Testis (tissue), 3 donors: ENCODE measurements around the gene CBX5. TPM values are rescaled to one million over a fixed set of nuclear protein-coding genes. Genes with fewer than 3 reads are reported as not detected.
A peak's percentile ranks its signal among the peaks of the same experiment; 100 is the strongest.

Source experiments
- DNase-seq: peaks from one replicate; pipeline ENCODE4 v3.0.0-alpha.2; 2019
- H3K27ac ChIP-seq, 2 donors: fragments of 200-600 bp; sonication (generic); one replicate each; pipeline ENCODE4 v1.5.1; 2019
- H3K27me3 ChIP-seq: fragments of 200-600 bp; sonication (generic); one replicate; pipeline ENCODE4 v1.5.1; 2019
- H3K36me3 ChIP-seq: fragments of 200-600 bp; sonication (generic); one replicate; pipeline ENCODE4 v1.5.1; 2017; ENCODE audit warnings: low read depth; ENCODE audit errors: missing control alignments
- H3K4me1 ChIP-seq: fragments of 200-600 bp; sonication (generic); one replicate; pipeline ENCODE4 v1.5.1; 2019
- H3K4me3 ChIP-seq, 2 donors: fragments of 200-600 bp; sonication (generic); one replicate each; pipeline ENCODE4 v1.5.1; 2017 to 2019
- H3K9me3 ChIP-seq: fragments of 200-600 bp; sonication (generic); one replicate; pipeline ENCODE4 v1.5.1; 2017
- CTCF ChIP-seq, 3 experiments: fragments of 450-650 bp in 2 of 3; fragments of 200-600 bp in 1 of 3; sonication (generic) in 1 of 3; IDR thresholded peaks; one replicate each; pipeline ENCODE4 v1.5.1; 2016 to 2019; ENCODE audit warnings: antibody characterized with exemption in 3 of 3, mild to moderate bottlenecking in 2 of 3, moderate library complexity in 1 of 3
- POLR2A ChIP-seq: fragments of 450-650 bp; IDR thresholded peaks from one replicate; pipeline ENCODE4 v1.6.1; 2017; ENCODE audit warnings: antibody characterized with exemption, mild to moderate bottlenecking, moderate library complexity
- WGBS, 2 donors: methylation state at CpG; one replicate each; pipeline ENCODE4 v1.1.5; 2018; 5-methylcytosine and 5-hydroxymethylcytosine counted together
- intact Hi-C: fragments of 100-400 bp; cut with DNase I; formaldehyde crosslinking; loops from one replicate; pipeline ENCODE4 v1.15.1; 2023; ENCODE audit warnings: low total_unique reads
- polyA plus RNA-seq: library from polyadenylated mRNA; stranded (reverse); fragments of 350-450 nt; fragmentation: Illumina TruSeq; extraction: RNeasy Lipid Tissue Mini Kit (QIAGEN cat#74804); gene quantifications from one replicate; pipeline ENCODE4 v1.2.3, GENCODE V29; 2014; ENCODE audit warnings: low read depth, low replicate concordance; ENCODE audit not compliant: insufficient read depth
- total RNA-seq, 2 donors: library from RNA; depleted of rRNA; stranded (reverse); fragments of >200 nt; gene quantifications; one replicate each; pipeline ENCODE4 v1.2.3, GENCODE V29; 2016

Gene CBX5
- total and polyA plus RNA-seq, 3 donors from 2014 or later = 52.7 to 66.4 (median 63.9) TPM

DNA sequence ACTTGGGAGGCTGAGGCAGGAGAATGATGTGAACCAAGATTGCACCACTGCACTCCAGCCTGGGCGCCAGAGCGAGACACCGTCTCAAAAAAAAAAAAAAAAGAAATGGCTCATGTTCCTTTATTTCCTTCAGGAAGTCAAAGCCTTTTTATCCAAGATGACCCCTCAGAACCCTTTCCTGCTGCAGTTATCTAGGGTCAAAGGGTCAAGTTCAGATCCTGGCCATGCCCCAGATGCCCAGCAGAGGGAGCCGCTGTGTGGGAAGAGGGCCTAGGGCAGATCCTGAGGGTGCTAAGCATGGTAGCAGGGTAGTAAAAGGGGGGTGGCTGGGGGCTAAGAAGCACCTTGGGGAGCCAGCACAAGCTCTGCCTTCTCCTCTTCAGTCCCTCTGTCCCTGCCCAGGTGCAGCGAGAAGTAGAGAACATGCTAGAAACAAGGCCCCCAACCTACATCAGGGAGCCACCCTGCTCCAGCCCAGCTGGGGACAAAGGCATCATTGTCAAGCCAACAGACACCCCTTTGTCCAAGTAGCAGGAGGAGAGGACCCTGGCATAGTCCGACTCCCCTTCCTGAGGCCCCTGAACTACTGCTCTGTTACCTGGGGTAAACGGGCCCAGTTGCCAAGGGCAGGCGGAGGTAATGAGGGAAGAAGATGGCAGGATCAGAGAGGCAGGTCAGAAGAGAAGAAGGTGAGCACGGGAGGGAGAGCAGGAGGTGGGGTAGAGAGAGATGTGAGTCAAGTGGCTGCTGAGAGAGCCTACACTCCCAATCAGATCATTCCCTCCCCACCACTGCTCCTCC is 14.4 kb upstream of the CBX5 start:
- WGBS, 2 donors = 66 to 74% methylated on average over 8 to 9 of the region's 9 CpGs
- DNase-seq = peak; percentile 58
- TF ChIP-seq POLR2A = no peak
- TF ChIP-seq CTCF (IDR thresholded peaks at IDR 0.05) = peak in 2 of 3 experiments; percentile 55 to 56
- H3K27me3 ChIP-seq = no peaks in the 10 kb centered on the region
- H3K4me1 ChIP-seq = peaks cover 15% of the 10 kb centered on the region
- no peaks in the 10 kb centered on the region for H3K9me3 ChIP-seq
- no peak overlapping the region for H3K4me3 ChIP-seq
- no peaks in the 10 kb centered on the region for H3K36me3 ChIP-seq
- H3K27ac ChIP-seq = no peak overlapping the region
- intact Hi-C loops = no loop called here

GRCh38 chr12:54292931-54293241 is 13.0 kb upstream of the CBX5 start:
- intact Hi-C loops = no loop called here
- no peaks in the 10 kb centered on the region for H3K36me3 ChIP-seq
- peak overlapping the region in 1 of 2 donors; percentile 10 for H3K27ac ChIP-seq
- WGBS, 2 donors = 80 to 87% methylated on average over 1 to 7 of the region's 7 CpGs
- no peaks in the 10 kb centered on the region for H3K9me3 ChIP-seq
- peaks cover 15% of the 10 kb centered on the region for H3K4me1 ChIP-seq
- H3K27me3 ChIP-seq = no peaks in the 10 kb centered on the region
- no peak overlapping the region for H3K4me3 ChIP-seq
- TF ChIP-seq POLR2A (no peak), CTCF (IDR thresholded peaks at IDR 0.05) (no peak)
- DNase-seq = no peak

- intact Hi-C loops = no loop called here
- DNase-seq = no peak
- no peaks in the 10 kb centered on the region for H3K27me3 ChIP-seq
- no peak overlapping the region for H3K27ac ChIP-seq
- H3K36me3 ChIP-seq = no peaks in the 10 kb centered on the region
- peaks cover 15% of the 10 kb centered on the region for H3K4me1 ChIP-seq
- H3K9me3 ChIP-seq = no peaks in the 10 kb centered on the region
- H3K4me3 ChIP-seq = no peak overlapping the region
- no peak for TF ChIP-seq POLR2A
- no peak for TF ChIP-seq CTCF (IDR thresholded peaks at IDR 0.05)
- WGBS, 2 donors = 70 to 74% methylated on average over 5 to 30 of the region's 30 CpGs
Measured at GRCh38 chr12:54292083-54292930, 12.4 kb upstream of the CBX5 start.

DNA sequence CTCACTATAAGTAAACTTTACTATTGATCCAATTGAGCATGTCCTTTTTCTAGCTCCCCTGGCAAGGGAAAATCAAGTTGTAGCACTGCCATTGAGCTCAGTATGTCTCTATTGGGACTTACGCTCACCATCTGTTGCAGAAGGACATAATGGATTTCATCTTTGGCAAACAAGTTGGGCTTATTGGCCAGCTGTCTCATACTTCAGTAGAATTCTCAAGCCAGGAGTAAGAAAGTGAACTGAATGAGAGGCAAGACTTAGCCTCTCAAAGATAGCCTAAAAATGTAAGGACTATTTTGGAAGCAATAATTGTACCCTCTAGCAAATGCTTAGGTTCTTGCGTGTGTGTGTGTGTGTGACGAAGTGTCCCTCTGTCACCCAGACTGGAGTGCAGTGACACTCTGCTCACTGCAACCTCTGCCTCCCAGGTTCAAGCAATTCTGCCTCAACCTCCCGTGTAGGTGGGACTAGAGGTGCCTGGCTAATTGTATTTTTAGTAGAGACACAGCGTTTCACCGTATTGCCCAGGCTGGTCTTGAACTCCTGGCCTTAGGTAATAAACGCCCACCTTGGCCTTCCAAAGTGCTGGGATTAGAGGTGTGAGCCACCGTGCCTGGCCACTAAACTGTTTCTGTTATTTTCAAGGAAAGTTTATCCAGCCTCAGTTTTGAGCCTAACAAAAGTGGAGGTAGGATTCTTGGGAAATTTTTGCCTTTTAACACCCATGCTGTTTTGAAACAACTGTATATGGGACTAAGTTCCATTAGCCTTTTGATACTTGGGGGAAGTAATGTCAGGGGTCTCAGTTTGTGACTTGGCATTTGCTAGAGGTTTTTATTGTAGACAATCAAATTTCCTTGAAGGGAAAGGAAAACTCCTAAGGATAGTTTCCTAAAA is 7.6 kb upstream of the CBX5 start:
- Histone ChIP-seq H3K9me3 (no peaks in the 10 kb centered on the region), H3K4me1 (peaks cover 22% of the 10 kb centered on the region), H3K36me3 (no peaks in the 10 kb centered on the region), H3K4me3 (no peak overlapping the region), H3K27ac (peak overlapping the region in 1 of 2 donors; percentile 19), H3K27me3 (no peaks in the 10 kb centered on the region)
- no peak for TF ChIP-seq CTCF (IDR thresholded peaks at IDR 0.05)
- no peak for TF ChIP-seq POLR2A
- WGBS, 2 donors = 59 to 68% methylated on average over 8 of the region's 8 CpGs
- DNase-seq = no peak
- intact Hi-C loops = loop anchor here (10.0 kb wide), 1 partner anchor 77 kb away; the partner anchor contains the start of gene GPR84
